Right lung (tissue), 5 donors: ENCODE measurements around the gene RNF10. TPM values are rescaled to one million over a fixed set of nuclear protein-coding genes. Genes with fewer than 3 reads are reported as not detected.
"Not testable (repeated sequence)": the region's sequence is repeated elsewhere in the genome, so short reads cannot be mapped to it uniquely, and the experiment has no call there.

Experiments used
- DNase-seq, 2 donors: peaks; one replicate each; pipeline ENCODE4 v3.0.0-alpha.2; 2013
- polyA plus RNA-seq, 5 donors: library from polyadenylated mRNA; unstranded; fragments of 120-200 nt; gene quantifications; one replicate each; pipeline versions ENCODE4 v1.2.1 to v1.2.3, GENCODE V29; 2013; ENCODE audit warnings: inconsistent platforms in 1 of 5, low replicate concordance in 1 of 5; ENCODE audit not compliant: insufficient read length in 5 of 5, insufficient read depth in 1 of 5

RNF10 gene
- polyA plus RNA-seq, 5 donors = 152 to 208 (median 165) TPM

DNA sequence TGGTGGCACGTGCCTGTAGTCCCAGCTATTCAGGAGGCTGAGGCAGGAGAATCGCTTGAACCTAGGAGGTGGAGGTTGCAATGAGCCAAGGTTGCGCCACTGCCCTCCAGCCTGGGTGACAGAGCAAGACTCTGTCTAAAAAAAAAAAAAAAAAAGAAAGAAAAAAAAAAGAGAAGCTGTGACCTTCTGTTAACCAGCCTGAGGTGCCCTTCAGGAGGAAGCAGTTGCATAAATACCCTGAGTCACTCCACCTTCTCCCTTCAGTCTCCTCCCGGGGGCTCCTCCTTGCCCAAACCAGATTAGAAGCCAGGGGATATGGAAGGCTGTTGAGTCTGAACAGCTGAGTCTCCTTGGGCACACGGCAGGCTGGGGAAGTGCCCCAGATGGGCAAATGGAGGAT is 68.3 kb downstream of the RNF10 start:
- DNase-seq = not testable (repeated sequence)

DNA sequence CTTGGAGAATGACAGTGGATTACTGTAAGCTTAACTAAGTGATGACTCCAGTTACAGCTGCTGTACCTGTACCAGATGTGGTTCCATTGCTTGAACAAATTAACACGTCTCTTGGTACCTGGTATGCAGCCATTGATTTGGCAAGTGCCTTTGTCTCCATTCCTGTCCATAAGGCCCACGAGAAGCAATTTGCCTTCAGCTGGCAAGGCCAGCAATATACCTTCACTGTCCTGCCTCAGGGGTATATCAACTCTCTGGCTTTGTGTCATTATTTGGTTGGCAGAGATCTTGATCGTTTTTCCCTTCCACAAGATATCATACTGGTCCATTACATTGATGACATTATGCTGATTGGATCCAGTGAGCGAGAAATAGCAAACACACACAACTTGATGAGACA is 76.4 kb downstream of the RNF10 start:
- no peak for DNase-seq

DNA sequence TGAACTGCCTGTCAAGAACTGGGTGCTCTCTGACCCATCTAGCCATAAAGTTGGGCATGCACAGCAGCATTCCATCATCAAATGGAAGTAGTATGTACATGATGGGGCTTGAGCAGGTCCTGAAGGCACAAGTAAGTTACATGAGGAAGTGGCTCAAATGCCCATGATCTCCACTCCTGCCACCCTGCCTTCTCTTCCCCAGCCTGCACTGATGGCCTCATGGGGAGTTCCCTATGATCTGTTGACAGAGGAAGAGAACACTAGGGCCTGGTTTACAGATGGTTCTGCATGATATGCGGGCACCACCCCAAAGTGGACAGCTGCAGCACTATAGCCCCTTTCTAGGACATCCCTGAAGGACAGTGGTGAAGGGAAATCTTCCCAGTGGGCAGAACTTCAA is 77.4 kb downstream of the RNF10 start:
- not testable (repeated sequence) for DNase-seq

DNA sequence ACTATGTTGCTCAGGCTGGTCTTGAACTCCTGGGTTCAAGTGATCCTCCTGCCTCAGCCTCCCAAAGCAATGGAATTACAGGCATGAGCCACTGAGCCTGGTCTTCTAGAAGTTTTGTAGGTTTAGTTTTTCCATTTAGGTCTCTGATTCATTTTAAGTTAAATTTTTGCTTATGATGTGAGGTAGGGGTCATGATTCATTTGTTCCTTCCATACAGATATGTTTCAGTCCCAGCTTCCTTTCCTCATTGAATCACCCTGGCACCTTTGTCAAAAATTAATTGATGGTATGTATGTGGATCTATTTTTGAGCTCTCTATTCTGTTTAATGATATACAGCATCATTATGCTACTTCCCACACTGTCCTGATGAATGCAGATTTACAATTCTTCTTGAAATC is 80.7 kb downstream of the RNF10 start:
- no peak for DNase-seq

DNA sequence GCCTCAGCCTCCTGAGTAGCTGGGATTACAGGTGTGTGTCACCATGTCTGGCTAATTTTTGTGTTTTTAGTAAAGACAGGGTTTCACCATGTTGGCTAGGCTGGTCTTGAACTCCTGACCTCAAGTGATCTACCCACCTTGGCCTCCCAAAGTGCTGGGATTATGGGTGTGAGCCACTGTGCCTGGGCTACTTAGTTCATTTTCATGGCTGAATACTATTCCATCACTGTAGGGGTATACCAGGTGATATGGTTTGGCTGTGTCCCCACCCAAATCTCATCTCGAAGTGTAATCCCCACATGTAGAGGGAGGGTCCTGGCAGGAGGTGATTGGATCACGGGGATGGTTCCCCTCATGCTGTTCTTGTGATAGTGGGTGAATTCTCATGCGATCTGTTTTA is 83.0 kb downstream of the RNF10 start:
- DNase-seq = not testable (repeated sequence)

DNA sequence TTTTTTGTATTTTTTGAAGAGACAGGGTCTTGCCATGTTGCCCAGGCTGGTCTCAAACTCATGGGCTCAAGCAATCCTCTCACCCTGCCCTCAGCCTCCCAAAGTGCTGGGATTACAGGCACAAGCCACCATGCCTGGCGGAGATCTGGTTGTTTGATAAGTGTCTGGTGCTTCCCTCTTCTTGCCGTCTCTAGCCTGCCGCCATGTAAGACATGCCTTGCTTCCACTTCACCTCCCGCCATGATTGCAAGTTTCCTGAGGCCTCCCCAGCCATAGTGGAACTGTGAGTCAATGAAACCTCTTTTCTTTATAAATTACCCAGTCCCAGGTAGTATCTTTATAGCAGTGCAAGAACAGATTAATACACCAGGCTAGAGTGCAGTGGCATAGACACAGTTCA is 83.6 kb downstream of the RNF10 start:
- DNase-seq = not testable (repeated sequence)

DNA sequence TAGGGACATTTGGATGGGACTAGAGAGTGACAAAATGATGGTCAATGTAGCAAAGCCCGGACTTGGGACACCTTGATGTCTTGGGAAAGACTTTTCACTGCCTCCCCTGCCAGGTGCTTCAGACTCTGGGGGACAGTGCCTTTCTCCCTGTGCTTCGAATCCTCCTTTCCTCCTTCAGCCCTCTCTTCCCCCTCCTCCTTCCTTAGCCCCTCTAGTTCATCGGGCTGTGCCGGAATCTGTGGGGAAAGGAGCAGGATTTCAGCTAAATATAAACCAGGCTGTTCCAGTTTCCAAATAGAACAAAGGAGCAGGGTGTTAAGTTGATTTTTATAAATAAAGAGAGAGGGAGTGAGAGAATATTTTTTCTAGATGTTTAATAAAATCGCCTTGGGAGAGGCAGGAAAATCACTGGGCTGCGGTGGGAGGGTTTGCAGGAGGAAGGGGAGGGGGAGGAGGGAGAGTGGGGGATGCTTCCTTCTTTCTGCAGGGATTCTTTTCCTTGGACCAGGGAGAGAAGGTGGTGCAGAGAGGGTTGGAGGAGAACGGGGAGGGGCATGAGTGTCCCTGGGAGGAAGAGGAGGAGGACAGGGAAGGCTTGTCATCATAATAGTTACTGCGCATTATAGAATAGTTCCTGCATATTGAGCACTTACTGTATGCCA is 84.9 kb downstream of the RNF10 start:
- DNase-seq = no peak

DNA sequence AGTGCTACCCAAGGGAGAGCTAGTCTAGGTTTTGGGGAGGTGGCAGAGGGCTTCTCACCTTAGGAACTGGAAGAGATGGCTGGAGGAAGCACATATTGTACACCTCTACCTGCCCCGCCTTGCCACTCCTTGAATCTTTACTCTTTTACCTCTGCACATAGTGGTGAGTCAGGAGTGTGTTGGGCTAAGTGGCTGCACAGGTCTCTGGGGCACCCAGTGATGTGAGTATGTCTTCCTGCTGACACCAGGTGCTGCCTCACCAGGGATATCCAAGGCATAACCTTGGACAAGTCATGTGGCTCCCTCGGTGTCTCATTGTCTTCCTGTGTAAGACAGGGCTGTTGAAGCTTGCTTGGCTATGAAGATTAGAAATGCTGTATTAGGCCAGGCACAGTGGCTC is 86.5 kb downstream of the RNF10 start:
- no peak for DNase-seq

DNA sequence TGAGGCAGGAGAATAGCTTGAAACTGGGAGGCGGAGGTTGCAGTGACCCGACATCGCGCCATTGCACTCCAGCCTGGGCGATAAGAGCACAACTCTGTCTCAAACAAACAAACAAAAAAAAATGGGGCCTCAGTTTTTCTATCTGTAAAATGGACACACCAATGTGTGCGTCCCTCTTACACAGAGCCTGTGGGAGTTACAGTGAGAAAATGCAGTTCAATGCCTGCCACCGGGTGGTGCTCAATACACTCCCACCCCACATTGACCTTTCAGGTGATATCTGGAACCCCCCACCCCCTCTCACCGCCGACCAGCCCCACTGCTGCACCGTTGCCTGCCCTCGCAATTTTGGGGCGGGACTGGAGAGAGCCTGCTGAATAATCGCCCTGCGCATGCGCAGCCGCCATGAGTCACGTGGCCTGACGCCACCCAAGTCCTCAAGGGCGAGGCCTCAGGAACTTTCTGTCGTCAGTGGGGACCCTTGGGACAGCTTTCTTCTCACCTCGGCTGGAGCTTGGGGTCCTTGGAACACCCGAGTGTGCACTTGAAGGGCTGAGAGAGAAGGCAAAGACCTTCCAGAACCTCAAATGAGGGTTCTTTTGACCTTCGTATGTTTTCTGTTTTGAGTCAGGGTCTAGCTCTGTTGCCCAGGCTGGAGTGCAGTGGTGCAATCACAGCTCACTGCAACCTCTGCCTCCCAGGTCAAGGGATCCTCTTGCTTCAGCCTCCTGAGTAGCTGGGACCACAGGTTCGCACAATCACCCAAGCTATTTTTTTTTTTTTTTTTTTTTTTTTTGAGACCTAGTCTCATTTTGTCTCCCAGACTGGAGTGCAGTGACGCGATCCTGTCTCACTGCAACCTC is 91.6 kb downstream of the RNF10 start:
- no peak for DNase-seq

Other genes starting within 250 kb of the RNF10 start
- gene RNU4-2, start 242.5 kb upstream of the RNF10 start, polyA plus RNA-seq = 1 to 10 TPM in 1 of 5 donors, under 1 TPM in 1, not detected in 3; 0.94 to 1.4 TPM
- not detected for gene RNU4-1, start 241.1 kb upstream of the RNF10 start, polyA plus RNA-seq
- gene SIRT4, start 232.0 kb upstream of the RNF10 start, polyA plus RNA-seq = 1 to 10 TPM; 2.5 to 4.7 (median 2.9) TPM
- 1 to 10 TPM in 3 of 5 donors, under 1 TPM in 2; 0.87 to 2.7 (median 2.0) TPM for gene PLA2G1B, start 206.6 kb upstream of the RNF10 start, polyA plus RNA-seq
- gene MSI1, start 165.2 kb upstream of the RNF10 start, polyA plus RNA-seq = 10 to 100 TPM; 11.2 to 18.8 (median 16.4) TPM
- 100 to 1,000 TPM; 209 to 279 (median 221) TPM for gene COX6A1, start 96.2 kb upstream of the RNF10 start, polyA plus RNA-seq
- gene TRIAP1, start 88.0 kb upstream of the RNF10 start, polyA plus RNA-seq = 10 to 100 TPM; 33.5 to 46.2 (median 38.9) TPM
- gene GATC, start 87.9 kb upstream of the RNF10 start, polyA plus RNA-seq = 10 to 100 TPM; 23.1 to 36.6 (median 32.4) TPM
- 100 to 1,000 TPM; 174 to 225 (median 192) TPM for gene SRSF9, start 64.6 kb upstream of the RNF10 start, polyA plus RNA-seq
- 100 to 1,000 TPM; 344 to 461 (median 400) TPM for gene DYNLL1, start 38.2 kb upstream of the RNF10 start, polyA plus RNA-seq
- 10 to 100 TPM; 47.9 to 61.2 (median 56.5) TPM for gene COQ5, start 5.2 kb upstream of the RNF10 start, polyA plus RNA-seq
- gene POP5, start 47.0 kb downstream of the RNF10 start, polyA plus RNA-seq = 10 to 100 TPM; 47.2 to 53.8 (median 48.9) TPM
- gene CABP1, start 106.3 kb downstream of the RNF10 start, polyA plus RNA-seq = 1 to 10 TPM; 1.4 to 2.9 (median 2.2) TPM
- 100 to 1,000 TPM; 159 to 195 (median 168) TPM for gene MLEC, start 152.8 kb downstream of the RNF10 start, polyA plus RNA-seq
- 10 to 100 TPM; 44.3 to 62.8 (median 54.0) TPM for gene UNC119B, start 176.1 kb downstream of the RNF10 start, polyA plus RNA-seq
- gene ACADS, start 191.5 kb downstream of the RNF10 start, polyA plus RNA-seq = 10 to 100 TPM in 4 of 5 donors, 1 to 10 TPM in 1; 8.8 to 17.5 (median 11.9) TPM